ENCODE data around the gene ZNF398.

DNA sequence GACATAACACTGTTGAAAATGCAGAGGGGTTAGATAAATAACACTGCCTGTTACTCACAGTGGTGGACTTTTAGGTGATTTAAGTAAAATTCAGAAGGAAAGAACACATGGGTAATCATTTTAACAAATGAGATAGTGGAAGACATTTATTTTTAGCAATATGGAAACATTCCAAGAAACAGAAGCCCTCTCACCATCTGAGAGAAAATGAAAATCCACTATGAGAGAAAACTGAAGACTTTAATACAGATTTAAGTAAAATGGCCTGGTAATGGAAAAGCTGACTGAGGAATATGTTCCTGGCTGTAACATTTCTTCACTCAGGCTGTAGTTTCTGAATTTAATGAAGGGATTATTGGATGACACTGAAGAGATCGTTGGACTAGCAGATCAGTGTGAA, 44.6 kb upstream of the ZNF398 start:
- TF ChIP-seq POLR2A (IDR thresholded peaks at IDR 0.05; ENCODE audit: low read depth, low read length) (no peak), TAF1 (IDR thresholded peaks at IDR 0.05; ENCODE audit: low read depth, low read length) (no peak), POLR2AphosphoS5 (IDR thresholded peaks at IDR 0.05; ENCODE audit: low read depth, low read length) (no peak), SPI1 (IDR thresholded peaks at IDR 0.05; ENCODE audit: low read depth, low read length) (no peak)

Data from GM12891 (cell line).